DMS53 (cell line): ENCODE data around the gene IDS.

Experiments
- DNase-seq: peaks from one replicate; lab custom pipeline; 2025; lab: John Stamatoyannopoulos, UW

Gene IDS

DNA sequence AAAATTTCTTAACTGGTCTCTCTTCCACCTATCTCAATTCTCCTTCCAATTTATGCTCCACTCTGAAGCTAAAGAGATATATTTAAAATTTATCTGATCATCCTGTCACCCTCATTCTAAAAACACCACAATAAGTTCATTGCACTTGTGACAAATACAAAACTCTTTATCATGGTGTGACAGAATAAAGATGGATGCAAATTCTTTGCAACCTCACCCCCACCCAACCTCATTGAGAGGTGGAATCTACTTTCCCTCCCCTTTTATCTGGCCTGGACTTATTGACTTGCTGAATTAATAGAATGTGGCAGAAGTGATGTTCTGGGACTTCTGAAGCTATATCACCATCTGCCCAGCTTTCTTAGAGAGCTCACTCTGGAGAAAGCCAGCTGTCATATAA lies 46.5 kb downstream of the IDS start:
- no peak for DNase-seq

GRCh38 chrX:149456476-149457245 lies 48.4 kb downstream of the IDS start:
- peak; percentile 8 for DNase-seq

- no peak for DNase-seq
These were observed 49.2 kb downstream of the IDS start for GRCh38 chrX:149455934-149456333.

- no peak for DNase-seq
These were observed 50.9 kb downstream of the IDS start for GRCh38 chrX:149453906-149454822.

- peak; percentile 57 for DNase-seq
These were observed 52.1 kb downstream of the IDS start for GRCh38 chrX:149453030-149453429.

DNA sequence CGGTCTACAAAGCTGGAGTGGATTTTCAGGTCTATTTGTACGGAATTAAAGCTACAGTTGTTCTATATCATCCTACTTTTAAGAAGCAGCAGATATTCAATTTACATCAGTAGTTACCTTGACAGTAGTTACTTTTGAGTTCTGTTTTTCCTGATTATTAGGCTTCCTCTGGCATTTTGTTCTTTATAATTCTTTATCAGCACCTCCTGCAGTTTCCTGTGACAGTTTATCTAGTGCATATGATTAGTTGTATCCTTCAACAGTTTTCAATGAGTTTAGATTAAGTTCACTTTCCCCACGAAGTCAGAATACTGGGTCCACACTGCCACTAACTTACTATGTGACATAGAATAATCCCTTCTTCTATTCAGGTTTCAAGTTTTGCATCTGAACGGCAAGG lies 71.7 kb downstream of the IDS start:
- no peak for DNase-seq

GRCh38 chrX:149433051-149433450 lies 72.1 kb downstream of the IDS start:
- DNase-seq, result no peak
